Chondrocyte (in vitro differentiated cells): ENCODE results near the gene NOX5. TPM values are rescaled to one million over a fixed set of nuclear protein-coding genes. Genes with fewer than 3 reads are reported as not detected.

ENCODE experiments used
- DNase-seq: peaks from one replicate; pipeline ENCODE4 v3.0.0; 2021; ENCODE audit warnings: mixed read lengths, low spot score
- H3K27ac Mint-ChIP-seq: one replicate; pipeline ENCODE4 v1.8.0; 2021; ENCODE audit warnings: mild to moderate bottlenecking, moderate library complexity, mixed read lengths; ENCODE audit not compliant: unreplicated experiment
- H3K27me3 Mint-ChIP-seq: 2 replicates; pipeline ENCODE4 v1.8.0; 2021; ENCODE audit warnings: low read depth, mixed read lengths
- H3K36me3 Mint-ChIP-seq: 2 replicates; pipeline ENCODE4 v1.8.0; 2021; ENCODE audit warnings: low read depth, mixed read lengths
- H3K4me1 Mint-ChIP-seq: 2 replicates; pipeline ENCODE4 v1.8.0; 2021; ENCODE audit warnings: low read depth, mild to moderate bottlenecking, mixed read lengths
- H3K4me3 Mint-ChIP-seq: one replicate; pipeline ENCODE4 v1.8.0; 2021; ENCODE audit warnings: mild to moderate bottlenecking, moderate library complexity, mixed read lengths; ENCODE audit not compliant: unreplicated experiment
- H3K9me3 Mint-ChIP-seq: 2 replicates; pipeline ENCODE4 v1.8.0; 2021; ENCODE audit warnings: low read depth, mixed read lengths
- total RNA-seq: library from RNA; stranded (reverse); gene quantifications from 3 replicates; pipeline ENCODE4 v1.2.1, GENCODE V29; 2021
- TF ChIP-seq, protein P1 (sequence below): fragments of 200-600 bp; sonication (generic); IDR thresholded peaks from 2 replicates; pipeline ENCODE4 v1.5.0; 2021; ENCODE audit warnings: antibody characterized with exemption, mild to moderate bottlenecking, moderate library complexity

The NOX5 gene
- total RNA-seq, 1 donor from 2014 or later, result not detected

- H3K27ac Mint-ChIP-seq, result no peak overlapping the region
- TF ChIP-seq, protein P1, sequence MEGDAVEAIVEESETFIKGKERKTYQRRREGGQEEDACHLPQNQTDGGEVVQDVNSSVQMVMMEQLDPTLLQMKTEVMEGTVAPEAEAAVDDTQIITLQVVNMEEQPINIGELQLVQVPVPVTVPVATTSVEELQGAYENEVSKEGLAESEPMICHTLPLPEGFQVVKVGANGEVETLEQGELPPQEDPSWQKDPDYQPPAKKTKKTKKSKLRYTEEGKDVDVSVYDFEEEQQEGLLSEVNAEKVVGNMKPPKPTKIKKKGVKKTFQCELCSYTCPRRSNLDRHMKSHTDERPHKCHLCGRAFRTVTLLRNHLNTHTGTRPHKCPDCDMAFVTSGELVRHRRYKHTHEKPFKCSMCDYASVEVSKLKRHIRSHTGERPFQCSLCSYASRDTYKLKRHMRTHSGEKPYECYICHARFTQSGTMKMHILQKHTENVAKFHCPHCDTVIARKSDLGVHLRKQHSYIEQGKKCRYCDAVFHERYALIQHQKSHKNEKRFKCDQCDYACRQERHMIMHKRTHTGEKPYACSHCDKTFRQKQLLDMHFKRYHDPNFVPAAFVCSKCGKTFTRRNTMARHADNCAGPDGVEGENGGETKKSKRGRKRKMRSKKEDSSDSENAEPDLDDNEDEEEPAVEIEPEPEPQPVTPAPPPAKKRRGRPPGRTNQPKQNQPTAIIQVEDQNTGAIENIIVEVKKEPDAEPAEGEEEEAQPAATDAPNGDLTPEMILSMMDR, result no peak
- H3K4me3 Mint-ChIP-seq, result no peak overlapping the region
- peaks cover 9% of the 10 kb centered on the region for H3K27me3 Mint-ChIP-seq
- H3K36me3 Mint-ChIP-seq, result no peaks in the 10 kb centered on the region
- H3K4me1 Mint-ChIP-seq, result peaks cover 5% of the 10 kb centered on the region
- no peak for DNase-seq
- H3K9me3 Mint-ChIP-seq, result no peaks in the 10 kb centered on the region
Observed at GRCh38 chr15:69038508-69038907, 24.0 kb downstream of the NOX5 start.

- Mint-ChIP-seq H3K36me3 (no peaks in the 10 kb centered on the region), H3K4me1 (no peaks in the 10 kb centered on the region), H3K9me3 (no peaks in the 10 kb centered on the region), H3K27ac (no peak overlapping the region), H3K27me3 (peaks cover 9% of the 10 kb centered on the region), H3K4me3 (no peak overlapping the region)
- TF ChIP-seq, protein P1, result no peak
- DNase-seq, result no peak
Observed at GRCh38 chr15:69039516-69040225, 25.2 kb downstream of the NOX5 start.

- no peak overlapping the region for H3K4me3 Mint-ChIP-seq
- H3K27ac Mint-ChIP-seq, result no peak overlapping the region
- H3K4me1 Mint-ChIP-seq, result peaks cover 13% of the 10 kb centered on the region
- TF ChIP-seq, protein P1, result no peak
- no peaks in the 10 kb centered on the region for H3K36me3 Mint-ChIP-seq
- H3K27me3 Mint-ChIP-seq, result peaks cover 5% of the 10 kb centered on the region
- no peak for DNase-seq
- H3K9me3 Mint-ChIP-seq, result no peaks in the 10 kb centered on the region
Observed at GRCh38 chr15:69042531-69042930, 28.0 kb downstream of the NOX5 start.

DNA sequence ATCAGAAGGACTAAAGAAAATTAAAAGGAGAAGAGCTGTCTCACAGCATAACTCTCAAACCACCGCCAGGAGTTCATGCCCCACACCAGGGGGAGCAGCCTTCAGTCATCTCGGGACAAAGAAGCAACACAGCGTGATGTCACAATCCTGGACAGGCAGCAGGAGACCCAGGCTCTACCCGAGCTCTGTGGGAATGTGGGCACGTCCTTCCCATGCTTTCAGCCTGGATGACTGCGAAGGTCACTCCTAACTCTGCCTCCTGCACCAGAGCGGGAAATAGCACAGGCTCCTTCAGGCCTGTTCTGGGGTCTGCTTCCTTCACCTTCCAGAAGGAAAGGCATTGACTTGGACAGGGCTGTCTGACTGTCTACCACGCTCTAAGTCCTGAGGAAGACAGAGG lies 31.3 kb downstream of the NOX5 start:
- Mint-ChIP-seq H3K4me1 (peaks cover 13% of the 10 kb centered on the region), H3K4me3 (no peak overlapping the region), H3K36me3 (no peaks in the 10 kb centered on the region), H3K9me3 (no peaks in the 10 kb centered on the region), H3K27ac (no peak overlapping the region), H3K27me3 (no peaks in the 10 kb centered on the region)
- TF ChIP-seq, protein P1, result peak; percentile 66
- DNase-seq, result no peak

DNA sequence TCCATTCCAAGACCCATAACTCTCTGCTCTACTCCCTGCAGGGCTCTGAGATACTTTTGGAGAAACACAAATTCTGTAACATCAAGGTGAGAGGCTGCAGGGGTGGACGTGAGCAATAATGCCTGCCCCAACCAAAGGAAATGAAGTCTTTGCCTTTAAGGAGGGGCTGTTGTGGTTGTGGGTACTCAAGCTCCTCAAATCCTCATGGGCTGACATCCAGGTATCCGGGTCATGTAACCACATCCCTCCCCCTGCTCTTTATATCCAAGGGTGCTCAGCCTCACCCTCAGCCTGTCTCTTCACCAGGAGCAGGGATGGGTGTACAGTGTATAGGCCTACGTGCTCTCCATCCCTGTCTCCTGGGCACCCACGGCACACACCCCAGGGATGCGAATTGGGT lies 32.3 kb downstream of the NOX5 start:
- TF ChIP-seq, protein P1, result no peak
- H3K4me1 Mint-ChIP-seq, result peaks cover 13% of the 10 kb centered on the region
- no peaks in the 10 kb centered on the region for H3K27me3 Mint-ChIP-seq
- no peaks in the 10 kb centered on the region for H3K9me3 Mint-ChIP-seq
- no peak overlapping the region for H3K4me3 Mint-ChIP-seq
- DNase-seq, result no peak
- no peak overlapping the region for H3K27ac Mint-ChIP-seq
- no peaks in the 10 kb centered on the region for H3K36me3 Mint-ChIP-seq
